ENCODE data around the gene RHBDD1. TPM values are rescaled to one million over a fixed set of nuclear protein-coding genes. Genes with fewer than 3 reads are reported as not detected.

RHBDD1 gene
- total RNA-seq, 3 donors from 2014 or later: 17.9 to 46.2 (median 20.0) TPM

- DNase-seq (ENCODE audit: low spot score in 2 of 2): no peak
- H3K27me3 ChIP-seq: no peaks in the 10 kb centered on the region
- H3K27ac ChIP-seq: no peak overlapping the region
- no peaks in the 10 kb centered on the region for H3K36me3 ChIP-seq
- intact Hi-C loops (cut with DNase I; ENCODE audit: low total_unique reads): no loop called here
- H3K4me1 ChIP-seq: no peaks in the 10 kb centered on the region
- H3K9me3 ChIP-seq: no peaks in the 10 kb centered on the region
- H3K4me3 ChIP-seq: no peak overlapping the region
- TF ChIP-seq POLR2A (IDR thresholded peaks at IDR 0.05) (no peak), POLR2AphosphoS5 (IDR thresholded peaks at IDR 0.05) (no peak), CTCF (IDR thresholded peaks at IDR 0.05) (no peak)
Measured at GRCh38 chr2:226813148-226813701, 22.6 kb upstream of the RHBDD1 start.

- no peak for TF ChIP-seq POLR2A (IDR thresholded peaks at IDR 0.05)
- TF ChIP-seq POLR2AphosphoS5 (IDR thresholded peaks at IDR 0.05): no peak
- no peak for TF ChIP-seq CTCF (IDR thresholded peaks at IDR 0.05)
- H3K27me3 ChIP-seq: no peaks in the 10 kb centered on the region
- H3K9me3 ChIP-seq: no peaks in the 10 kb centered on the region
- intact Hi-C loops (cut with DNase I; ENCODE audit: low total_unique reads): no loop called here
- no peak for DNase-seq (ENCODE audit: low spot score in 2 of 2)
- no peaks in the 10 kb centered on the region for H3K4me1 ChIP-seq
- no peaks in the 10 kb centered on the region for H3K36me3 ChIP-seq
- no peak overlapping the region for H3K4me3 ChIP-seq
- H3K27ac ChIP-seq: no peak overlapping the region
Measured at GRCh38 chr2:226818930-226819329, 16.9 kb upstream of the RHBDD1 start.

- no peak for DNase-seq (ENCODE audit: low spot score in 2 of 2)
- Histone ChIP-seq H3K4me1 (no peaks in the 10 kb centered on the region), H3K9me3 (no peaks in the 10 kb centered on the region), H3K4me3 (no peak overlapping the region), H3K36me3 (no peaks in the 10 kb centered on the region), H3K27ac (no peak overlapping the region), H3K27me3 (no peaks in the 10 kb centered on the region)
- TF ChIP-seq POLR2A (IDR thresholded peaks at IDR 0.05) (no peak), CTCF (IDR thresholded peaks at IDR 0.05) (no peak), POLR2AphosphoS5 (IDR thresholded peaks at IDR 0.05) (no peak)
- intact Hi-C loops (cut with DNase I; ENCODE audit: low total_unique reads): no loop called here
Measured at GRCh38 chr2:226825056-226825455, 10.8 kb upstream of the RHBDD1 start.

- TF ChIP-seq POLR2A (IDR thresholded peaks at IDR 0.05): no peak
- TF ChIP-seq POLR2AphosphoS5 (IDR thresholded peaks at IDR 0.05): no peak
- TF ChIP-seq CTCF (IDR thresholded peaks at IDR 0.05): no peak
- H3K36me3 ChIP-seq: no peaks in the 10 kb centered on the region
- no peaks in the 10 kb centered on the region for H3K4me1 ChIP-seq
- no peak for DNase-seq (ENCODE audit: low spot score in 2 of 2)
- no peak overlapping the region for H3K27ac ChIP-seq
- H3K27me3 ChIP-seq: no peaks in the 10 kb centered on the region
- no peaks in the 10 kb centered on the region for H3K9me3 ChIP-seq
- no peak overlapping the region for H3K4me3 ChIP-seq
- intact Hi-C loops (cut with DNase I; ENCODE audit: low total_unique reads): no loop called here
Measured at GRCh38 chr2:226828191-226828590, 7.7 kb upstream of the RHBDD1 start.

GRCh38 chr2:226829721-226830631 is 5.9 kb upstream of the RHBDD1 start:
- TF ChIP-seq POLR2AphosphoS5 (IDR thresholded peaks at IDR 0.05): no peak
- TF ChIP-seq CTCF (IDR thresholded peaks at IDR 0.05): no peak
- no peak for TF ChIP-seq POLR2A (IDR thresholded peaks at IDR 0.05)
- H3K4me3 ChIP-seq: no peak overlapping the region
- intact Hi-C loops (cut with DNase I; ENCODE audit: low total_unique reads): no loop called here
- H3K27ac ChIP-seq: no peak overlapping the region
- H3K9me3 ChIP-seq: no peaks in the 10 kb centered on the region
- H3K4me1 ChIP-seq: no peaks in the 10 kb centered on the region
- no peaks in the 10 kb centered on the region for H3K27me3 ChIP-seq
- no peaks in the 10 kb centered on the region for H3K36me3 ChIP-seq
- no peak for DNase-seq (ENCODE audit: low spot score in 2 of 2)

Data from breast epithelium (tissue), 4 donors.